Measurements from ENCODE around the gene ADARB1.

Gene ADARB1

DNA sequence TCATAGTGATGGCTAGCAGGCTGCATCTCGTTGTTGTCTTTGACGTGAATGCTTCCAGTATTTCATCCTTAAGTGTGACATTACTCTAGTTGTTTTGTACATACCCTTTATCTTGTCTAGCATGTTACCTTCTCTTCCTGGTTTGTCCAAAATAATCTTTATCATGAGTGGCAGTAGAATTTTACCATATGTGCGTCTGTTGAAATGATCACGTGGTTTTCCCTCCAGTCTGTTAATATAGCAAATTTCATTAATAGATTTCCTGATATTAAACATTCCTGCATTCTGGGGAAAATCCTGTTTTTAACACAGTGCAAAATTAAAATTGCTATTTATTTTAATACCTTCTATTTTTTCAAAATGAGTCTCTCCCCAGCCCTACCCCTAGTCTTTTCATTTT, 15.6 kb downstream of the ADARB1 start:
- Histone ChIP-seq H3K79me2 (peaks cover 3% of the 10 kb centered on the region), H3K27me3 (ENCODE audit: control insufficient read depth, insufficient read depth, low read length) (no peaks in the 10 kb centered on the region), H2AFZ (no peak overlapping the region), H3K9me3 (ENCODE audit: control insufficient read depth, low read length) (no peaks in the 10 kb centered on the region), H3K9ac (no peak overlapping the region), H3K36me3 (ENCODE audit: control insufficient read depth, insufficient read depth, low read length) (no peaks in the 10 kb centered on the region), H3K27ac (no peak overlapping the region), H3K4me3 (ENCODE audit: low read depth, low read length) (no peak overlapping the region), H3K4me2 (ENCODE audit: low read length) (no peak overlapping the region), H3K4me1 (no peaks in the 10 kb centered on the region)
- TF ChIP-seq, protein P1, sequence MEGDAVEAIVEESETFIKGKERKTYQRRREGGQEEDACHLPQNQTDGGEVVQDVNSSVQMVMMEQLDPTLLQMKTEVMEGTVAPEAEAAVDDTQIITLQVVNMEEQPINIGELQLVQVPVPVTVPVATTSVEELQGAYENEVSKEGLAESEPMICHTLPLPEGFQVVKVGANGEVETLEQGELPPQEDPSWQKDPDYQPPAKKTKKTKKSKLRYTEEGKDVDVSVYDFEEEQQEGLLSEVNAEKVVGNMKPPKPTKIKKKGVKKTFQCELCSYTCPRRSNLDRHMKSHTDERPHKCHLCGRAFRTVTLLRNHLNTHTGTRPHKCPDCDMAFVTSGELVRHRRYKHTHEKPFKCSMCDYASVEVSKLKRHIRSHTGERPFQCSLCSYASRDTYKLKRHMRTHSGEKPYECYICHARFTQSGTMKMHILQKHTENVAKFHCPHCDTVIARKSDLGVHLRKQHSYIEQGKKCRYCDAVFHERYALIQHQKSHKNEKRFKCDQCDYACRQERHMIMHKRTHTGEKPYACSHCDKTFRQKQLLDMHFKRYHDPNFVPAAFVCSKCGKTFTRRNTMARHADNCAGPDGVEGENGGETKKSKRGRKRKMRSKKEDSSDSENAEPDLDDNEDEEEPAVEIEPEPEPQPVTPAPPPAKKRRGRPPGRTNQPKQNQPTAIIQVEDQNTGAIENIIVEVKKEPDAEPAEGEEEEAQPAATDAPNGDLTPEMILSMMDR (IDR thresholded peaks at IDR 0.05) = no peak

DNA sequence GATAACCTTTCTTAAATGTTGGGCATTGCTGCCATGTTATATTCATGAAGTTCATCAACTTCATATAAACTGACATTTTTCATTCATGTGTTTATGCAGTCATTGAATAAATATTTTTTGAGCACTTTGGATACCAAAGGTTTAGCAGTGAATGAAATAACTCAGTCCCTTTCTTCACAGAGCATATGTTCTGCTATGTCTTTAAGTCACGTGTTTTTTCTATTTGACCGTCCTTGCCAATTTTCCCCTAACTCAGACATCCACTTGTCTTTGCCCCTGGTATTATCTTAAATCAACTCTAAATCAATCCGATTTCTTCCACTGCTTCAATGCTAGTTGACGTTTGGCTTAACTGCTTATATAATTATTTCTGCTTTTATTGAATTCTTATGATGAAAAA, 16.6 kb downstream of the ADARB1 start:
- TF ChIP-seq, protein P1 (IDR thresholded peaks at IDR 0.05) = no peak
- Histone ChIP-seq H3K27ac (no peak overlapping the region), H2AFZ (no peak overlapping the region)

GRCh38 chr21:45091550-45092322, 17.4 kb downstream of the ADARB1 start:
- TF ChIP-seq, protein P1 (IDR thresholded peaks at IDR 0.05) = no peak
- no peak overlapping the region for H3K9ac ChIP-seq
- H3K27ac ChIP-seq = no peak overlapping the region
- H3K79me2 ChIP-seq = peaks cover 3% of the 10 kb centered on the region
- no peaks in the 10 kb centered on the region for H3K4me1 ChIP-seq
- no peaks in the 10 kb centered on the region for H3K27me3 ChIP-seq (ENCODE audit: control insufficient read depth, insufficient read depth, low read length)
- no peak overlapping the region for H3K4me2 ChIP-seq (ENCODE audit: low read length)
- H3K4me3 ChIP-seq (ENCODE audit: low read depth, low read length) = no peak overlapping the region
- H3K9me3 ChIP-seq (ENCODE audit: control insufficient read depth, low read length) = no peaks in the 10 kb centered on the region
- H2AFZ ChIP-seq = no peak overlapping the region
- H3K36me3 ChIP-seq (ENCODE audit: control insufficient read depth, insufficient read depth, low read length) = no peaks in the 10 kb centered on the region

More for the DNA sequence above, 16.6 kb downstream of the ADARB1 start:
- Histone ChIP-seq H3K27me3 (ENCODE audit: control insufficient read depth, insufficient read depth, low read length) (no peaks in the 10 kb centered on the region), H3K4me3 (ENCODE audit: low read depth, low read length) (no peak overlapping the region), H3K4me2 (ENCODE audit: low read length) (no peak overlapping the region), H3K79me2 (peaks cover 3% of the 10 kb centered on the region), H3K9me3 (ENCODE audit: control insufficient read depth, low read length) (no peaks in the 10 kb centered on the region), H3K9ac (no peak overlapping the region), H3K4me1 (no peaks in the 10 kb centered on the region), H3K36me3 (ENCODE audit: control insufficient read depth, insufficient read depth, low read length) (no peaks in the 10 kb centered on the region)

- H2AFZ ChIP-seq = no peak overlapping the region
- H3K27me3 ChIP-seq (ENCODE audit: control insufficient read depth, insufficient read depth, low read length) = no peaks in the 10 kb centered on the region
- H3K36me3 ChIP-seq (ENCODE audit: control insufficient read depth, insufficient read depth, low read length) = no peaks in the 10 kb centered on the region
- H3K4me1 ChIP-seq = no peaks in the 10 kb centered on the region
- TF ChIP-seq, protein P1 (IDR thresholded peaks at IDR 0.05) = no peak
- no peaks in the 10 kb centered on the region for H3K79me2 ChIP-seq
- H3K4me3 ChIP-seq (ENCODE audit: low read depth, low read length) = no peak overlapping the region
- no peak overlapping the region for H3K9ac ChIP-seq
- no peaks in the 10 kb centered on the region for H3K9me3 ChIP-seq (ENCODE audit: control insufficient read depth, low read length)
- H3K4me2 ChIP-seq (ENCODE audit: low read length) = no peak overlapping the region
- peak overlapping the region; percentile 29 for H3K27ac ChIP-seq
These were observed 18.7 kb downstream of the ADARB1 start for GRCh38 chr21:45093035-45093532.

- Histone ChIP-seq H3K36me3 (ENCODE audit: control insufficient read depth, insufficient read depth, low read length) (no peaks in the 10 kb centered on the region), H3K4me3 (ENCODE audit: low read depth, low read length) (no peak overlapping the region), H2AFZ (no peak overlapping the region), H3K27ac (no peak overlapping the region), H3K79me2 (no peaks in the 10 kb centered on the region), H3K4me1 (no peaks in the 10 kb centered on the region), H3K9me3 (ENCODE audit: control insufficient read depth, low read length) (no peaks in the 10 kb centered on the region), H3K4me2 (ENCODE audit: low read length) (no peak overlapping the region), H3K27me3 (ENCODE audit: control insufficient read depth, insufficient read depth, low read length) (no peaks in the 10 kb centered on the region), H3K9ac (no peak overlapping the region)
- TF ChIP-seq, protein P1 (IDR thresholded peaks at IDR 0.05) = no peak
These were observed 20.0 kb downstream of the ADARB1 start for GRCh38 chr21:45094412-45094811.
